GM18870 (cell line): ENCODE data around the gene SLC4A1.

Experiments
- ATAC-seq: cut with Tn5 transposase; IDR thresholded peaks from one replicate; pipeline ENCODE4 v1.9.1; 2021; ENCODE audit warnings: moderate library complexity; ENCODE audit not compliant: unreplicated experiment

The SLC4A1 gene

DNA sequence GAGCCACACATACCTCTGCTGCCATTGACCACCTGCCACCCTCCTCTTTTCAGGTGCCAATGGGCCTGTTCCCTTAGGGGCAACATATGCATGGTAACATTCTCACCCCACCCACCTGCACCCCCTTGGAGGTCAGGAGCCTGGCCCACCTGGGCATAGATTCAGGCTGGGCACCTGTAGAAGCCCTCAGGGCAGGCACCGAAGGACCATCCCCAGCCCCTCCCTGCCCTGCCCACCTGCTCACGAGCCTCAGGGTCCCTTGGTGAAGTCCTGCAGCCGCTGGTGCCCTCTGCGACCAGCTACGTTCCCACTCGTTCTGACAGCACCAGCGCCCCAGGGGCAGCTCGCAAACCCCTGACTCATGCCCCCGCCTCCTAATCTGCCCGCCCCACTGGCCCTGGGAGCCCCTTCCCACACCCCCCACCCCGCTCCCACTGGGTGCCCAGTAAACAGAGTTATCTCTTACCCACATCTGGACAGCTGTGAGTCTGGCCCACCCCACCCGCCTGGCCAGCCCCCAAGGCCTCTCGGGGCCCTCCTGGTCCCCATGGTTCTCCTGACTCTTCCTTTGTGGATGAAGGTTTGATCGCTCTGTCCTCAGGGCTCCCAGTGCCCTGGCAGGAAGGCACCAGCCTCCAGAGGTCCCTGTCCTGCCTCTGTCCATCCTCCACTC, at the start of gene SLC4A1:
Gene SLC4A1 (minus strand): TSS at position 318 of the 673 bp plus-strand sequence. CDS start 5,269 bp downstream, outside the sequence.
- ATAC-seq: no peak

DNA sequence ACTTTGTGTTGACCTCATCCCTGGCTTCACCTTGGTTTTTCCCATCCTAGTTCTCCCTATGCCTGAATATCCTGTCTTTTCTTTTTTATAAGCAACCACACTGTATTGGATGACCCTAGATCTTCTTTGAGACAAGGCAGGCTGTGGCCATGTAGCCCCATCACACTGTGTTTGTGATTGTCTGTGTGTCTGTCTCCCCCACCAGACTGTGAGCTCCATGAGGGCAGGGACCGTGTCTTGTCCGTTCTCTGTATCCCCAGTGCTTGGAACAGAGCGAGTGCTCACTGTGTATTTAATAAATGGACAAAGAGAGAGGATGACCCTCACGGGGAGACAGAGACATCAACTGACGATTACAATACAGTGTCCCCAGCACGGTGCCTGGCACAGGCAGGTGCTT, 49.6 kb upstream of the SLC4A1 start:
- ATAC-seq: no peak

DNA sequence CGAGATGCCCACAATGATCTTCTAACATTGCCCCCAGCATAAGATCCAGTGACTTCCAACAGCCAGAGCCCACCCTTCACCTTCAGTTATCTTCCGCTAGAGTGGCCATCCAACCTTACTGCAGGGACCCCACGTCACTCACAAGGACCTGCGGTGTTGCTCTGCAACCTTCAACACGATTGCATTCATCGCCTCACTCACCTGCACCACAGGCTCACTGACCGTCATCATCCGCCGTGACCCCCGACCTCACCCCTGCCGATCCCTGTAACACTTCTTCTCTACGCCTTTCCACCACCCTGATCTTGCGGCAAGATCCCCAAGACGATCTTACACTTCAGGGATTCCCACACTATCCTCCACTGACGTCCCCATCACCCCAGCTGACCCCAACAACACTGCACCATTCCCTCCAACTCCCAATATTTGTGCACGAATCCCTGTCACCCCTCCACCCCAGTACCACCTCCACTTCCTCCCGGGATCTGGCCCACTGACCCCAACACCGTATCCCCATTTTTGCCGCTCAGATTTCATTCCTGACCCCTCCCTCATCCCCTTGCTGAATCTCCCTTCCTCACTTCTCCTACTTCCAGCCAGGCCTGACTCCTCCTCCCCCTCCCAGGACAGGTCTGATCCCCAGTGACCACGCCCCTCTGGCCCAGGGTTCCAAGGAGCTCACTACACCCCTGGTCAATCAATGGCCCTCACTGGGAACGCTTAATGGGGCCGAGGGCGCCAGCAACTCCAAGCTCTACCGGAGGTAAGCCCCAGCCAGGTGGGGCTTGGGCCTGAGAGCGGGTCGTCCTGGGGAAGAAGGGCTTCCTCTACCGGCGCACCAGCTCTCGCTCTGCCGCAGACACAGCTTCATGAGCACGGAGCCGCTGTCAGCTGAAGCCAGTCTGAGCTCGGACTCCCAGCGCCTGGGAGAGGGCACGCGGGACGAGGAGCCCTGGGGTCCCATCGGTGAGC, 48.1 kb upstream of the SLC4A1 start:
- no peak for ATAC-seq

GRCh38 chr17:44314869-44315661, 47.1 kb upstream of the SLC4A1 start:
- ATAC-seq: no peak

DNA sequence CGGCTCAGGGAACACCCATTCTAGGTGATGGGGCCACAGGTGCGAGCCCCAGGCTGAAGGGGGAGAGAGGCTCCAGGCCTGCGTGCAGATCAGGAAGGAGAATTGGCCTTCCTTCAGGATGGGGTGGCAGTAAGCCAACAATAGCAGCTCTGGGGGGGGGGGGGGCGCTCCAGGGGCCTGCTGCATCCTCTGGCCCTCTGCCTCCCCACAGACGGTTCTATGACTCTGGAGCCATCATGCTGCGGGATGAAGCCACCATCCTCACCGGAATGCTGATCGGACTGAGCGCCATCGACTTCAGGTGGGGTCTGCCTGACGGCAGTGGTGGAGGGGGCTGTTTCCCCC, 46.6 kb upstream of the SLC4A1 start:
- no peak for ATAC-seq

GRCh38 chr17:44314031-44314430, 46.1 kb upstream of the SLC4A1 start:
- ATAC-seq: no peak

- ATAC-seq: no peak
Measured at GRCh38 chr17:44312396-44313104, 44.6 kb upstream of the SLC4A1 start.

GRCh38 chr17:44311562-44312181, 43.7 kb upstream of the SLC4A1 start:
- ATAC-seq: no peak

DNA sequence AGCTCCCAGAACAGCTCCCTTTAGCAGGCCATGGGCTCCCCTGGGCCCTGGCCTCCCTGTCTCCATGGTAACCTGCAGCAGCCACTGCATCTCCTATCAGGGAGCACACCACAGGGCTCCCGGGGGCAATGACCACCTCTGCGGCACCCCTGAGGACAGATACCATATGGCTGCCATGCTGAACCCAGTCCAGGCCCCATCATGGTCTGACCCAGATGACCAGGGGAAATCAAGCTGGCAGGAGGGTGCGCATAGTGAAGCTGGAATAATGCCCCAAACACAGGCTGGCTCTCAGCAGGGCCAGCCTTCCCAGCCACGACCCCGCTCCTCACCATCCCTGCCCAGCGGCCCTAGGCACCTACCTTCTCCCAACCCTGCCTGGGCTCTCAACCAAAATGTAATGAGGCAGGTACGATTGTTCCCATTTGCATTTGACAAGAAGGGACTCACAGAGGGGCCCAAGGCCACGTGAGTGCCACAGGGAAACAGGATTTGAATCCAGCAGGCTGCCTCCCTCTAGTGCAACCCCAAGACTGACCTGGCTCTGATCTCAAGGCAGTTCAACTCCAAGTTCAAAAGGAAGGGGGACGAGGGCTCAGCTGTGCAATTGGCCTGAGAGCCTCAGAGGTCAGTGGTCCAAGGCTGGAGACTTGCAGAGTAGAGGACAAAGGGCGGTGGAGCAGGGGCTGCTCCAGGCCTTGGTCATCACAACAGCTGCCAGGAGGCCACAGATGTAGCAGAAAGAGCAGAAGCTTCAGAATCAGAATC, 42.9 kb upstream of the SLC4A1 start:
- no peak for ATAC-seq

- no peak for ATAC-seq
Measured at GRCh38 chr17:44310188-44310587, 42.3 kb upstream of the SLC4A1 start.

- ATAC-seq: no peak
Measured at GRCh38 chr17:44309472-44309871, 41.5 kb upstream of the SLC4A1 start.

GRCh38 chr17:44308865-44309264, 40.9 kb upstream of the SLC4A1 start:
- ATAC-seq: no peak

DNA sequence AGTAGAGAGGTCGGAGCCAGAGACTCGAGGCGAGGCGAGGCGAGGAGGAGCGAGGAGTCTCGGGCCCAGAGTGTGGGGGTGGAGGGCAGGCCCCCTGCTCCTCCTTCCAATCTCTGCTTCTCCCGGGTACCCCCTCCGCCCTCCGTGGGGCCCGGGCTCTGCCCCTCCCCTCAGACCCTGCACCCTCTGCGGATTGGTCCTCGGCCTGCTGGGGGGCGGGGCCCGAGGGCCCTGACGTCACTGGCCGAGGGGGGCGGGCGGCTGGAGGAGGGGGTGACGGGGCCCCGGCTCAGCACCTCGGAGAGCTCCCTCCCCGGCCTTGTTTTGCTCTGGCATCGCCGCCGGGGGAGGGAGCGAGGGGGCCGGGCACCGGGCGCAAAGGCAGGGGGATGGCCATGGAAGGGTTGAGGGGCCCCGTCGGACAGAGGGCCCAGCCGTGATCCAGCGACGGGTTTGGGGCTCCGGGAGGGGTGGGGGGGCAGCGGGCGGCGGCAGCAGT, 40.4 kb upstream of the SLC4A1 start, which contains the start of gene RUNDC3A:
Gene RUNDC3A (plus strand): TSS at position 282 of the 499 bp plus-strand sequence. CDS start 232 bp downstream, outside the sequence.
- no peak for ATAC-seq

DNA sequence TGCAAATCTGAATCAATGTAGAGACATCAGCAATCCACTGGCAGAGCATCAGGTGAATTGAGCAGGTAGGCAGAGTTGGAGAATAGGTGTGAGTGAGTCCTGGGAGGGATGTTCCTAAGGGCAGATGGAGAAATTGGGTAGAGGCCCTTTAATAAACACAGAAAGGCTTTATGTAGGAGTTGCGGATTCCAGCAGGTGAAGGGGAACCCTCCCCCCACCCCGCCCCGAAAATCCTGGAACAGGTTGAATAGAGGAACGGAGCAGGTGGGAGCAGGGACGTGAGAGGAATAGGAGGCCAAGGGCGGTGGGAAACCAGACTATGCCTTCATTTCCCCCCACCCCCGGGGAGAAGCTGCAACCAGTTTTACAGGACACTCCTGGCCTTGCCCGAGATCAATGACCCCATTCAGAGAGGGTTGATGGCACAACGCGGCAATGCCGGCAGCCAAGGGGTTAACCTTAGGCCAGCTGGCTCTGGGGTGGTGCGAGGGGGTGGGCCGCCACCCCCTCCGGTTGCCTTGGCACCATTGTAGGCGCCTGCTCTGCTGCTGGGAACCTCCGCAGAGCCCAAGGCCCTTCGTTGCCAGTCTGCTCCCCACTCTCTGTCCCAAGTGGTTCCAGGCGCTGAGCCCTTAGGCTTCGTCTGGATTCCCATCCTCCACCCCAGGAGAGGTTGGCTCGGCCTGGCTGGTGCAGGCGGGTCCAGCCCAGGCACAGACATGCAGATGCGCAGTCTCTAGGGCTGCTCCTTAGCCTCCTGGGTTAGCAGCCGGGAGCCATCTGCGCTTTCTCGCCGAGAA, 39.7 kb upstream of the SLC4A1 start:
- no peak for ATAC-seq

GRCh38 chr17:44304651-44305050, 36.7 kb upstream of the SLC4A1 start:
- no peak for ATAC-seq

GRCh38 chr17:44297975-44298374, 30.0 kb upstream of the SLC4A1 start:
- no peak for ATAC-seq

DNA sequence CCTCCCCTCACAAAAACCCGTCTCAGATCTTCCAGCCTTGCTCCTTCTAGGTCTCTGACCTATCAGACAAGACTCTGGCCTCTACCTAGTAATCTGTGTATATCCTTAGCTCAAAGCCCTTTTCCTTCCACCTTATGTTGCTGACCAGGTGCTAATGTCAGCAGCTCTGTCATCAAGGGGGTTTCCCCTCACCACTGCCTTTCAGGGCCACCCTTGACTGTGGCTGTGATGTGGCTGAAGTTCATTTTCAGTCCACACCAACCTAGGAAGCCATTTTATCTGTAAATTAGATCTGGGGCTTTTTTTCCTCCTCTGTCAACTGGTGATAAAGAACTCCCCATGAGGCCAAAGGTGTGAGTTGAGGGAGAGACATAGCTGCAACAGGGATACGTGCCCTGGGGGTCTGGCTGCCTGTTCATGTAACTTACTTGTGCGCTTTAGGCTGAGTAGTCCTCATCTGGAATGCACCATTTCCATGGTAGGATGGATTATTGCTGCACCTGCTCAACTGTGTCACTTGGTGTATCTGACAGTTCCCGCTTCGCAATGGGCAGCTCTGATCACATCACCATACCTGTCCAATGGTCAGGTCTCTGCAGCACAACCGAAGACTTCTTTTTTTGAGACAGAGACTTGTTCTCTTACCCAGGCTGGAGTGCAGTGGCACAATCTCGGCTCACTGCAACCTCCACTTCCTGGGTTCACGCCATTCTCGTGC, 25.7 kb upstream of the SLC4A1 start:
- ATAC-seq: no peak

GRCh38 chr17:44287651-44288050, 19.7 kb upstream of the SLC4A1 start:
- ATAC-seq: no peak
